Measurements from ENCODE around the gene MAP3K13. TPM values are rescaled to one million over a fixed set of nuclear protein-coding genes. Genes with fewer than 3 reads are reported as not detected.

Gene MAP3K13
- total RNA-seq, 1 experiment from 2014 or later, result 10.6 TPM

GRCh38 chr3:185530856-185531255 lies 167.9 kb downstream of the MAP3K13 start:
- WGBS (ENCODE audit: extremely low coverage, insufficient read length, low lambda C conversion rate), result no CpG with 5 or more reads among the region's 5 CpGs
- Mint-ChIP-seq H3K27me3 (ENCODE audit: low read depth) (peaks cover 2% of the 10 kb centered on the region; the same call in 1 of the 2 replicates), H3K4me3 (no peak overlapping the region), H3K27ac (no peak overlapping the region), H3K9me3 (no peaks in the 10 kb centered on the region), H3K4me1 (peaks cover 0 to 8% of the 10 kb centered on the region in 2 experiments; a peak in 1 of 4 replicates), H3K36me3 (ENCODE audit: insufficient read depth in 1 of 3, low read depth in 3 of 3) (no peaks in the 10 kb centered on the region)
- Histone ChIP-seq H2BK20ac (ENCODE audit: low read depth, low read length, poor library complexity, severe bottlenecking) (no peak overlapping the region), H2AFZ (ENCODE audit: low read length) (no peak overlapping the region), H2BK15ac (ENCODE audit: low read depth, low read length) (no peak overlapping the region), H3K4me2 (ENCODE audit: insufficient read depth, insufficient read length, low read length) (no peak overlapping the region), H3K27ac (ENCODE audit: insufficient read length, low read depth, low read length) (no peak overlapping the region), H3K23me2 (ENCODE audit: insufficient read length, low read depth, low read length, poor library complexity, severe bottlenecking) (no peaks in the 10 kb centered on the region), H2AK5ac (ENCODE audit: insufficient read length, low read length) (no peak overlapping the region), H3K79me2 (ENCODE audit: insufficient read depth, low read length) (no peaks in the 10 kb centered on the region), H2BK5ac (ENCODE audit: insufficient read length, low read length) (no peak overlapping the region), H3K23ac (ENCODE audit: insufficient read length, low read depth, low read length) (no peak overlapping the region), H4K5ac (ENCODE audit: insufficient read length, low read depth, low read length) (no peak overlapping the region), H3K56ac (ENCODE audit: insufficient read length, low read depth, low read length) (no peak overlapping the region), H4K8ac (replicated peaks; ENCODE audit: insufficient read length, low read depth, low read length) (no peak overlapping the region), H3K18ac (ENCODE audit: insufficient read length, low read depth, low read length) (no peak overlapping the region), H3K14ac (ENCODE audit: insufficient read depth, low read length) (no peak overlapping the region), H3K9me3 (ENCODE audit: control insufficient read depth, low read depth, low read length) (no peaks in the 10 kb centered on the region), H3K9ac (ENCODE audit: extremely low read depth, insufficient read length, low read length) (no peak overlapping the region), H4K91ac (ENCODE audit: insufficient read length, low read depth, low read length) (no peak overlapping the region), H3K79me1 (ENCODE audit: insufficient read depth, low read depth, low read length, poor library complexity, severe bottlenecking) (no peaks in the 10 kb centered on the region), H3T11ph (ENCODE audit: low read length) (no peak overlapping the region), H2BK12ac (ENCODE audit: insufficient read length, low read depth, low read length) (no peak overlapping the region), H2BK120ac (ENCODE audit: low read depth, low read length, poor library complexity, severe bottlenecking) (no peak overlapping the region), H3K4me1 (ENCODE audit: insufficient read depth, low read length) (no peaks in the 10 kb centered on the region), H4K20me1 (ENCODE audit: control insufficient read depth, insufficient read depth, insufficient read length) (no peaks in the 10 kb centered on the region), H3K4ac (ENCODE audit: low read depth, low read length) (no peak overlapping the region), H3K27me3 (ENCODE audit: insufficient read depth, low read length) (no peaks in the 10 kb centered on the region)
- no peak for DNase-seq
- no peak for TF ChIP-seq CTCF (conservative IDR thresholded peaks at IDR 0.05)

Measured in H9 (cell line).